Fibroblast of peridontal ligament (primary cell): ENCODE results near the gene SPDYE2B.
"Not testable (repeated sequence)": the region's sequence is repeated elsewhere in the genome, so short reads cannot be mapped to it uniquely, and the experiment has no call there.

Experiments used
- DNase-seq: peaks from one replicate; pipeline ENCODE4 v3.0.0-alpha.2; 2010; ENCODE audit errors: extremely low read depth

The SPDYE2B gene

DNA sequence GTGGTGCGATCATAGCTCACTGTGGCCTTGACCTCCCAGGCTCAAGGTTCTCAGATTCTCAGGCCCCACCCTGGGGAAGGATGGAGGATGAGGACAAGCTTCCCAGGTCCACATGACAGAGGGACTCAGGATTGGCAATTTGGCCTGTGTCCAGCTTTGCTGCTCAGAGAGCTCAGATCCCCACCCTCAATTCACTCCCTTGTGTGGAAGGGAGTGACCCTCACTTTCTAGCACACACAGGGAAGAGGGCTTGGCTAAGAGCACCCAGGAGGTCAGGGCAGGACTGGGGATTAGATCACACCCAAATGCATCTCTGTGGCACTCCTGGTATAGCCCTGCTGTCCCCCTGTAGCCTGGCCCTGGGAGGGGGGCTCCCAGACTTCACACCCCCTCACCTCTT is 6.7 kb upstream of the SPDYE2B start:
- not testable (repeated sequence) for DNase-seq

DNA sequence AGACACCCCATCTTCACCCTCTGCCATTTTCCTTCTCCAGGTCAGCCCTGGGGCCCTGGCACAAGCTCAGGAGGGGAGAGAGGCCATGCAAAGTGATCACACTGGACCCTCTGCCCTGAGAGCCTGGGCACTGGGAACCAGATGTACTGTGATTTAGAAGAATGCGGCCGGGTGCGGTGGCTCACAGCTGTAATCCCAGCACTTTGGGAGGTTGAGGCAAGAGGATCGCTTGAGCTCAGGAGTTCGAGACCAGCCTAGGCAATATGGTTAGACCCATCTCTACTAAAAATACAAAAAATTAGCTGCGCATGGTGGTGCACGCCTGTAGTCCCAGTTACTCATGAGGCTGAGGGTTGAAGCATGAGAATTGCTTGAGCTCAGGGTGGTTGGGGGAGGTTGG is 2.3 kb upstream of the SPDYE2B start:
- DNase-seq = not testable (repeated sequence)

DNA sequence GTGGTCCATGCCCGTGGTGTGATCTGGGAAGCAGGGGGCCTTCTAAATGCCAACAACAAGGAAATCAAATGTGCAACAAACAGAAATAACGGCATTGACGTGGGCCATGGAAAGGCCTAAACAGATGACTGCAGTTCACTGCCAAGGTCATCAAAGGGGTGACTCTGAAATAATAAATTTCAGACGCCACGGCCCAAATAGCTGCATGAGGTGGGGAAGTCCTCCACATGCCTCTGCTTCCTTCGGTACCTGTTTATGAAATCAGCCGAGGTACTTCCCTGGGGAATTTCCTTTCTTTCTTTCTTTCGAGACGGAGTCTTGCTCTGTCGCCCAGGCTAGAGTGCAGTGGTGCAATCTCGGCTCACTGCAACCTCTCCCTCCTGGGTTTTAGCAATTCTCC is 14.6 kb downstream of the SPDYE2B start:
- not testable (repeated sequence) for DNase-seq

GRCh38 chr7:102666850-102667249 is 16.7 kb downstream of the SPDYE2B start:
- not testable (repeated sequence) for DNase-seq

DNA sequence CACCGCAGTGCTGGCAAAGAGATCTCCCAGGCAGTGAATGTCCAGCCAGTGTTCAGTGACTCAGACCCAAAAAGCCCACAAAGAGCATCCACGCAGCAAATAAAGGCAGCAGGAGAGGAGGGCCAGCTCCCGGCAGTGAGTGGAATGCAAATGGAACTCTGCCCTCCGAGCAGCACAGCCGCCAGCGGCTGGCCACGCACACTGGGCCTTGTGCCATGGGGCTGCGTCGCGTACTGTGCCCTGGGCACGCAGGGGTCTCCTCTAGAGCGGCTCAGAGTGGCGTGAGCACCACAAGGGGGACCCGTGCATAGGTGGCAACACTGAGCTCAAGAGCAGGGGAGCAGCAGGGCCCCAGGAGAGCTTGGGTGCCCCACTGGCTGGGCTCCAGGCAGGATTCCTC is 17.4 kb downstream of the SPDYE2B start:
- not testable (repeated sequence) for DNase-seq

DNA sequence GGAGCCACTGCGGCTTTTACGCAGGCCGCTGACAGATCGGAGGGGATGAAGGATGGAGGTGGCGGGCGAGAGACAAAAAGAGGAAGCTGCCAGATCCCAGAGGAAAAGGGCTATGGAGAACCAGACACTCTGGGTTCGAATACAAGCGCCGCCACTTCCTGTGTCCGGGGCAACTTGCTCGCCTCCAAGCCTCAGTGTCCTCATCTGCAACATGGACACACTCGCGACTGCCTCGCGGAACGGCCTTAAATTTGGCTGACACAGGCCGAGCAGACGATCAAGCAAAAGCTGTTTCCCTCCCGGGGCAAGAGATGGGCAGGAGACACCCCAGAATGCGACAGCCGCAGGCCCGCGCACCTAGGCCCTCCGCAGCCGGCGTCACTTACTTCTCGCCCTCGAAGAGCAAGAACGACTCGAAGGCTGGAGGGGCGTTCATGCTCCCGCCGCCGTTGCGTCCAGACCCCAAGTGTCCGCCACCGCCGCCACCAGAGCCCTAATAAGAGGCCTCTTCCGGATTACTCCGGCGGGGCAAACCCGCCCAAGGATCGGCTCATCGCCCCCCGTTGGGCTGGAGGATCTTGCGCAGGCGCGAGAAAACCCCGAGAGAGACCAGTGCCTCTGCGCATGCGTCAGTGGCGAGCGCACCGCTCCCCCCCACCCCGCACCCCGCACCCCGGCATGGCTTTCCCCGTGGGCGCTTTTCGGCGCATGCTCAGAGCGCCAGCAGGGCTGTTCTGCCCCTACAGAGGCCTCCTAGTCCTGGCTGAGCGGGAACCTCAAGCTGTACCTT is 21.2 kb downstream of the SPDYE2B start, which contains the start of gene POLR2J2:
Gene POLR2J2, minus strand, starts transcription at position 498 of the 790 bp plus-strand sequence. Its CDS starts 62 bp downstream, at position 436.
- DNase-seq = not testable (repeated sequence)

GRCh38 chr7:102671956-102672307 is 21.8 kb downstream of the SPDYE2B start:
- not testable (repeated sequence) for DNase-seq

GRCh38 chr7:102673447-102674067 is 23.4 kb downstream of the SPDYE2B start:
- not testable (repeated sequence) for DNase-seq

DNA sequence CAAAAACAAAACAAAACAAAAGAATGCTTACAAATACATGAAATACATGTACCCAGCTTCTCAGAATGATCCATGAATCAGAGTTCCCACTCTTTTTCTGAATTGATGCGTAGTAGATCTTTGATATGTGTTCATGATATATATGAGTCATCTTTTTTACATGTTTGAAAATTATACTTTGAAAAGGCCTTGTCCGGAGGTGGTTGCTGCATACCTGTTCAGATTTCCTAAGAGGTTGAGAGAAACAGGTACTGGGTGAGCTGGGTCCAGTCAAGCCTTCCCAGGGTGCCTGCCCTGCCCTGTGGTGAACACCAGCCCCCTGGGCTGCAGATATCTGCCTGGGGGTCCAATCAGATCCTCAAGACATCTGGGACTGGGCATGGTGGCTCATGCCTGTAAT is 25.4 kb downstream of the SPDYE2B start:
- not testable (repeated sequence) for DNase-seq

GRCh38 chr7:102680780-102681179 is 30.7 kb downstream of the SPDYE2B start:
- DNase-seq = not testable (repeated sequence)

DNA sequence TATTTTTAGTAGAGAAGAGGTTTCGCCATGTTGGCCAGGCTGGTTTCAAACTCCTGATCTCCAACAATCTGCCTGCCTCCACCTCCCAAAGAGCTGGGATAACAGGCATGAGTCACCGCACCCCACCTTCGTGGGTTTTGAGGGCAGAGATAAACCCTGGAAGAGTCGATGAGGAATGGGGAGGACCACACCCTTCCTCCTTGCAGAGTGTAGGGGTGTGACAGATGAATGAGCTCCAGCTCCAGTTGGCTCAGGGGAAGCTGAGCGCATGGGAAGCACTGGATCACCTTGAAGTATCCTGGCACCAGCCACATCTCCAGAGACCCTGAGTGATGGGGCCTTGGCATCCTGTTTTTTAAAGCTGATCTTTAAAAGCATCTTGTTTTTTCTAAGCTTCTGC is 32.4 kb downstream of the SPDYE2B start:
- not testable (repeated sequence) for DNase-seq

GRCh38 chr7:102688299-102689036 is 38.3 kb downstream of the SPDYE2B start:
- DNase-seq = not testable (repeated sequence)

GRCh38 chr7:102689436-102690282 is 39.5 kb downstream of the SPDYE2B start:
- not testable (repeated sequence) for DNase-seq

DNA sequence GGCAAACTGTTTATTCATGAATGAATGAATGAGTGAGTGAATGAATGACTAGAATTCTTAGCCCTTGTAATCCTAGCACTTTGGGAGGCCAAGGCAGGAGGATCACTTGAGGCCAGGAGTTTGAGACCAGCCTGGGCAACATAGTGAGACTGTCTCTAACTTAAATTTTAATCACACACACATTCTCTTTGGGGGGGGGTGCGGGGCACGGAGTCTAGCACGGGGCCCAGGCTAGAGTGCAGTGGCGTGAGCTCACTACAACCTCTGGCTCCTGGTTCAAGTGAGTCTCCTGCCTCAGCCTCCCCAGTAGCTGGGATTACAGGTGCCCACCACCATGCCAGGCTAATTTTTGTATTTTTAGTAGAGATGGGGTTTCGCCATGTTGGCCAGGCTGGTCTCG is 40.5 kb downstream of the SPDYE2B start:
- not testable (repeated sequence) for DNase-seq

- not testable (repeated sequence) for DNase-seq
Measured at GRCh38 chr7:102694008-102694407, 43.9 kb downstream of the SPDYE2B start.

DNA sequence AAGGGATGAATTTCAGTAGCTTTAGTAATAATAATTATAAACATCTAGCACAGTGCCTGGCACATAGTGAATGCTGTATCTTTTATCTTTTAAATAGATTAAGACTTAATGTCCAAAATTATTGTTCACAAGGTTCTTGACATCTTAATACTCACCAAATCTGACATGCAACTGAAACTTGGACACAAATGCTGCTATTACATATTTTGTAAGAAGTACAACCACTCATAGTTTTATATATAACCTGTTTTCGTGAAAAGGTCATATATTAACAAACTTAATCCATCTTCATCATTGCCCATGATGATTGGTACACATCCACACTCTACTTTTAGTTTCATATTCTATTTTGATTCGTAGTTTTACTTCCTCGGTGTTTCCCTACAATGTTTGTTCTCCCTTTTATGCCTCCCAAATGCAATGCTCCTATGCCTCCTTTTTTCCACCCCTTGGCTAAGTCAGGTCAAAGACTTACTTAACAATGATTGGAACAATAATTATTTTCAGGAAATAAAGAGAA is 45.0 kb downstream of the SPDYE2B start:
- not testable (repeated sequence) for DNase-seq

DNA sequence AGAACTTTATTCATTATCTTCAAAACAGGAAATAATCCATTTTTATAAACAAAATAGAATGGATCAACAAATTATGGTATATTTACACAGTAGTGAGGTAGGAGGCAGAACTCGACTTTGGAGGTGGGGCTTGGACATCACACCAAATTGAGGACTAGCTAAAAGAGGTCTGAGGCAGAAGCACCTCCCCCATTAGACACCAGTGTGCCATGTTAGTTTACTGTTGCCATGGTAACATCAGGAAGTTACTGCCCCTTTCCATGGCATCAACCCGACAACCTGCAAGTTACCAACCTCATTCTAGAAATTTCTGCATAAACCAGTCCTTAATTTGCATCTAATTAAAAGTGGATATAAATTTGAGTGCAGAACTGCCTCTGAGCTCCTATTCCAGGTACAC is 45.9 kb downstream of the SPDYE2B start:
- DNase-seq = not testable (repeated sequence)

DNA sequence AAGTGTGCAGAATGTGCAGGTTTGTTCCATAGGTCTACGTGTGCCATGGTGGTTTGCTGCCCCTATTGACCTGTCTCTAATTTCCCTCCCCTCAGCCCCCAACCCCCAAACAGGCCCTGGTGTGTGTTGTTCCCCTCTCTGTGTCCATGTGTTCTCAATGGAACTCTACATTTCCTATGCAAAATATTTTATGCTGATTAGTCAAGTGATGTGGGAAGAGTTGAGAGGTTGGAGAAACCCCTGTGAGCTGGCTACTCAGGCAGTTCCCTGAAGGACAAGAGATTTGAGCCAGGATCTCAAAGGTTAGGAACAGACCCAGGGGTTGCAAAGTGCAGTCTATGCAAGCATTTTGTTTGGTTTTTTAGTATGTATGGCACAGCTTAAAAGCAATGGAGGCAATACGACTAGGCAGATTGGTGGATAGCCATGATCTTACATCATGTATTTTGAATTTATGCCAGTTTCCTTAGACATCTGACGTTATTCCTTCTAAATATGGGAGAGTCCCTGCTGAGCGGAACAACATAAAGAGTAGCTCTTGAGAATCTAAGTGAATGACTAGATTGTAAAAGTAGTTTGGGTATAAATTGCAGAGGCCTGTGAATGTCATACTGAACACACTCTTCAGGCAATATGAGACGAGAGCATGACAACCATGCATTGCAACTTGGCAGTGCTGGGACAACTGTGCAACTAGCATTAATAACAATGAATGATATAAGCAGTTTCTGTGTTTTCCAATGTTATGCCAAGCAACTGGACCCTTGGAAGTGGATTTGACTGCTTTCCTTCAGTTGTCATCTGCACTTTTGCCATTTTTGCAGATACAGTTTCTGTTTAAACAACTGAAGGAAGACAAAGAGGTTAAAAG is 47.8 kb downstream of the SPDYE2B start:
- DNase-seq = not testable (repeated sequence)

DNA sequence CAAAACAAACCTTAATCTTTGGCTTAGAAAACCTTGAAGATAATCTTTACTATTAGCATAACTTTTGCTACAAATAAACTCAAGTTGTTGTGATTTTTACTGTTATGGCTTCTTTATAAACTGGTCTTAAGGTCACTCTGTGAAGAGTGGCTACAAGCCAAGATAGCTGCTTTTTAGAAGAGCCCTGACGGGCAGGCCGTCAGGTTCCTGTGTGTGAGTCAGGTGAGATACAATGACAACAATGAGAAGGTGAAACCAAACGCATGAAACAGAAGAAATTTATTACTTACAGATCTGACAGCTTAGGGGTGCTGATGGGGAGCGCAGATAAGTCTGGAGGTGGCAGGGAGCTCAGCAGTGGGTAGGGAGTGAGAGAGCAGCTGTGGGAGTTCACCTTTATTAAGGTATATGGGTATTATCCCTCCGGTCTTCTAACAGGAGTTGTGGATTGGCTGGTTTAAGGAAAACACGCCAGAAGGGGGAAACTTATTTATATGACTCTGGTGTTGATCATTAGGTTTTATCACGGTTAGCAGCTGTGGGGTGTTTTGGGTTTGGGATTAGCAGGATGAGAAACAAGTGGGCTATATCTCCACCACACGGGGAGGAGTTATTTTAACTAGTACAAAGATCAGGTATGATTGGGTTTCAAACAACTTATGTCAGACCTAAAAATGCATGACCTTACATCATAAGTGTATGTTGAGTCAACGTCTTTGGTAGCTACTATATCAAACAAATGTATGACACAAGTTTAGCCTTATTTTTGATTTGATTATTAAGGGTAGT is 49.0 kb downstream of the SPDYE2B start:
- DNase-seq = not testable (repeated sequence)
